GM19455 (cell line): ENCODE results near the gene CZIB.
"Not testable (repeated sequence)": the region's sequence is repeated elsewhere in the genome, so short reads cannot be mapped to it uniquely, and the experiment has no call there.

Source experiments
- ATAC-seq: cut with Tn5 transposase; IDR thresholded peaks from one replicate; pipeline ENCODE4 v1.9.1; 2021; ENCODE audit not compliant: unreplicated experiment

CZIB gene

DNA sequence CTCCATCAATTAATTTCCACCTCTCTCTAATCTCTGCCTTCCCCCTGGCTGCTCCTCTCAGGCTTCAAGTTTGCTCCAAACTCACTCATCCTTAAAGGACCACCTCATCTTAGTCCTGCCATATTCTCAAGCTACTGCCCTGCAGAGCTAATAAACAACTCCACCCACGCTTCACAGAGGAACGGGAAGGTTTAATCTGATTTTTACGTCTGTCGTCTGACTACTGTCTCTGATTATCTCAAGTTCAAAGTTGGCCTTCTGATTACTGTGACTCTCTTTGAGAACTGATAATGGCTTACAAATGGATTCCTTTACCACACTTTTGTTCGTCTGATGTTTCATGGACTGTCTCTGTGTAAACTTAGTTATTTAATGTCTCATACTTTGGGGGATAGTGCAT, 31.4 kb downstream of the CZIB start:
- ATAC-seq = no peak

DNA sequence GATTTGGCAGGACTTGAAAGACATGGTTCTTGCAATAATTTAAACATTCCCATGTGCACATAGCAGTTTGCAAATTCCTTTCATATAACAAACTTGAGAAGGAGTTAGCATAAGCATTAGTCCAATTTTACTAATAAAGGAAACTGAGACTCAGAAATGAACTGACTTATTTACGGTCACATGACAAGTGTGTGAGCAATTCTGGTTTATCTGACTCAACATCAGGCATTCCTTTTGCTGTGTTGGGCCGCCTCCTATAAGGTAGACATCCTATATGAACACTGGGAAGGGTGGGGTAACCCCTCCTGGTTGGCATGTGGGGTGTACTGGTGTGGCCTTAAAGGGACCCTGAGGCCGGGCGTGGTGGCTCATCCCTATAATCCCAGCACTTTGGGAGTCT, 32.3 kb downstream of the CZIB start:
- ATAC-seq = no peak

DNA sequence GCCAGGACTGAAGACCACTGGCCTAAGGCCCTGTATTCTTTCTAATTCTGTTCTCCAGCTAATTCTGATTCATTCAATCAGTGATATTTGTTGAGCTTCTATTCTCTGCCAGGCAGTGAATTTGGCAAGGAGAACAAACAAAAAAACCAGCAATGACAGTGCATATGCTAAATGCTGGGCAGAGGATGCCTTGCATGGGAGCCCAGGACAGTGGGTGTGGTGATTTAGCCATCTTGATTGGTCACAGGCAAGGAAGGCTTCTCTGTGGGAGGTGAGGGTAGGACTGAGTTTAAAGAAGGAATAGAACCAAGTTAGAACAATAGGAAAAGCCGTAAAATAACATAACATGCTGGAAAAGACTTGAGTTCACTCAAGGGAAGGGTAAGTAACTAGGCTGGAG, 33.0 kb downstream of the CZIB start:
- ATAC-seq = no peak

DNA sequence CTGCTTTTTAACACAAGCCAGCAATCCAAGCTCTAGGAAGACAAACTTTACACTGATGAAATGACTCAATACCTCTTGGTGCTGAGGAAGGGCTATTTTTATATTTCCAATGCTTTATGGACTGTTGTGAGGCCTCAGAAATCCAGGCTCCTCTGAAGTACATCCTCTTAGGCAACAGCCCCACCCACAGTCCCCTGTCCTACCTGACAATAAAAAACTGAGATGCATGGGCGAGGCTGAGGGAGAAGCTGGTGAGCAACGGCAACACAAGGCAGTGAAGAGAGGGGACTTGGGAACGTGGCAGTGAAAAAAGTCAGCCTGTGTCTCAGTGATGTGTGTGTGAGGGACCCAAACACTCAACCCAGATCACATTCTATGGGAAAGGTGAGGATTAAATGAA, 33.9 kb downstream of the CZIB start:
- ATAC-seq = no peak

DNA sequence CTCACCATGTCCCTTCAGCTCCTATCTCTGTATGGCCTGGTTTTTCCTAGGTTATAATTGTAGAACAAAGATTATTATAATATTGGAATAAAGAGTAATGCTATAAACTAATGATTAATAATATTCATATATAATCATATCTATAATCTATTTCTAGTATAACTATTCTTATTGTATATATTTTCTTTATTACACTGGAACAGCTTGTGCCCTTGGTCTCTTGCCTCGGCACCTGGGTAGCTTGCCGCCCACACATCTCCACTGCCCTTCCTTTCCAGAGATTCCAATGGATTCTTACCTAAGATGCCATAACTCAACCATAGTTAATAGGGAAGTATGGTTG, 34.5 kb downstream of the CZIB start:
- ATAC-seq = not testable (repeated sequence)

DNA sequence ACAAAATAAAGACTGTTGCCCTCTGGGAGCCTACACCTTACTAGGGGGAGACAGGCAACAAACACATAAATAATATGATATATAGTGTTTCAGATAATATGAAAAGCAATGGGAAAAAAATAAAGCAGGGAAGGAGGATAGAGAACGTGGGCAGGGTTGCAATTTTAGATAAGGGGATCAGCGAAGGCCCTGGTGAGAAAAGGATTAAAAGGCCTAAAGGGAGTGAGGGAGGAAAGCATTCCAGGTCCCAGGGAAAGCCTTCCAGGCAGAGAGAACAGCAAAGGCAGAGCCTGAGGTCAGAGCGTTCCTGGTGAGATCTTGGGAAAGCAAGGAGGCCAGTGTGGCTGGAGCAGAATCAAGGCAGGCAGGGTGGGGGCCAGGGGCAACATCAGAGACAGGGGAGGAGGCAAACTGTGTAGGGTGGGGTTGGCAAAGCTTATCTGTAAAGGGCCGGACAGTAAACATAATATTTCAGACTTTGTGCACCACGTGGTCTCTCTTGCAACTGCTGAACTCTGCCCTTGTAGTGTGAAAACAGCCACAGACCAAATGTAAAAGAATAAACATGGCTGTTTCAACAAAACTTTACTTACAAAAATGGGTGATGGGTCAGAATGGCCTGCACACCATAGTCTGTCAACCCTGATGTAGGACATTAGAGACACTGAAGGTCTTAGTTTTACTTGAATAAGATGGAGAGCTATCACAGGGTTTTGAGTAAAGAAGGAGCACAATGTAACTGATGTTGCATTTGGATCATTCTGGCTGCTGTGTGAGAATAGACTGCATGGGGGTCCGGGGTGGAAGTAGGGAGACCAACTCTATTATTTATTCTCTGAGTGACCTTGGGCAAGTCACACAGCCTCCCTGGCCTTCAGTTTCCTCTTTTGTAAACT, 37.1 kb downstream of the CZIB start:
- no peak for ATAC-seq

DNA sequence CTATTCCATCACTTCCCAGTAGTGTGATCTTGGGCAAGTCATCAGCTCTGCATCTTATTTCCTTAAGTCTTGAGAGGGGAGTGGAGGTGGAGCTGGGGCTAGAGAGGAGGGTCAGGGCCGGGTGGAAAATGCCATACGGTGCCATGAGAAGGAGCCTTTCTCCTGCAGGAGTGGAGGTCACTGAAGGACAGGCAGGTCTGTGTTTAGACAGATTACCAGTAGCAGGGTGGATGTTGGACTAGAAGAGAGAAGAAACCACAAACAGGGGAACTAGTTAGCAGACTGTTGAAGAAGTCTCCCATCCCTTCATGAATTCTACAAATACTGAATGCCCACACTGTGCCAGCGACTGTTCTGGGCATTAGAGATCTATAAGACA, 37.7 kb downstream of the CZIB start:
- ATAC-seq = no peak

DNA sequence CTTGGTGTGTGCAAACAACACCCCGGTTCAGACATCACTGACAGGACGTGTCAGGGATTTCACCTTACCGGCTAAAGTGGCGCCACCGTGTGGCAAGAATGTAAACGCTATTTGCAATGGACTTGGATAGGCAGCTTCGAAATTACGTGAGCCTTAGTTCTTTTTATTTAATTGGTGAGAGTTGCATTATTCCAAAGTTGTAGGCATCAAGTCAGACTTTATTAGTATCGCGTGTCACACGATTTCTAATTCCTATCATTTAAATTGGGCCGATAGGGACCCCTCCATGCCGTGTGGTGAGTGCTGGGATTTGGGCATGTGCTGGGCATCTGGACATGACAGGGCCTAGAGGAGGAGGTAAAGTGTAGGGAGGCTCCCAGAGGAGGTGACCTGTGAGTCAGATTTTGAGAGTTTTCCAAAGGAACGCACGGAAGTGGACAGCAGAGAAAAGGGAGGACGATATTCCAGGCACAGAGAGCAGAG, 38.3 kb downstream of the CZIB start:
- no peak for ATAC-seq

DNA sequence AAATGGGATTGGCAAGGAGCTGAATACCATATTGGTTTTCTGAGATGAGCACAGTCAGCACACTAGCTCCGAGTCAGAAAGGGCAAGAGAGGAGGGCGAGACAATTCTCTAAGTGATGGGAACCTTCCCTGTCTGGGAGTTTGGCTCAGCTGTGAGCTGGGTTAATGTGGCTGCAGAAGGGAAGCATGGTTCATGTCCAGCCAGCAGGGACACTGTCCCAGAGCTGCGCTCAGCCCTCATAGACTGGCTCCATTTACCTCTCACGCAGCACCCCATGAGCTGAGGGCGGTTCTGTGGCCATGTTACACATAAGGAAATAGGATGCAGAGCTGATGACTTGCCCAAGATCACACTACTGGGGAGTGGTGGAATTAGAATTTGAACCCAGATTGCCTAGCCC, 39.5 kb downstream of the CZIB start:
- no peak for ATAC-seq

DNA sequence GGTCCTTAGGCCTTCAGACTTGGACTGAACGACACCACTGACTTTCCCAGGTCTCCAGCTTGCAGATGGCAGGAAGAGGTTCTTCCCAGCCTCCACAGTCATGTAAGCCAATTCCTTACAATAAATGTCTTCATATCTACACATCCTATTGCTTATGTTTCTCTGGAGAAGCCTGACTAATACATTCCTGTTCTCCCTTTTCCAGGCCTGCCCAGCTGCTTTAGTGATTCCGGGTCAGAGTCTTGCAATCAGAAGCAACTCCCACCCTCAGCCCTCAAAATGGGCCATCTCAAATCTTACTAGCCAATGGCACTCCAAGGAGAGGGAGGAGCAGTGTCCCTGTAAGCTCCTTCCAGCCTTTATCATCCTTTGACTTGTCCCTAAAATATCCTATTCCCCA, 40.2 kb downstream of the CZIB start:
- ATAC-seq = no peak

DNA sequence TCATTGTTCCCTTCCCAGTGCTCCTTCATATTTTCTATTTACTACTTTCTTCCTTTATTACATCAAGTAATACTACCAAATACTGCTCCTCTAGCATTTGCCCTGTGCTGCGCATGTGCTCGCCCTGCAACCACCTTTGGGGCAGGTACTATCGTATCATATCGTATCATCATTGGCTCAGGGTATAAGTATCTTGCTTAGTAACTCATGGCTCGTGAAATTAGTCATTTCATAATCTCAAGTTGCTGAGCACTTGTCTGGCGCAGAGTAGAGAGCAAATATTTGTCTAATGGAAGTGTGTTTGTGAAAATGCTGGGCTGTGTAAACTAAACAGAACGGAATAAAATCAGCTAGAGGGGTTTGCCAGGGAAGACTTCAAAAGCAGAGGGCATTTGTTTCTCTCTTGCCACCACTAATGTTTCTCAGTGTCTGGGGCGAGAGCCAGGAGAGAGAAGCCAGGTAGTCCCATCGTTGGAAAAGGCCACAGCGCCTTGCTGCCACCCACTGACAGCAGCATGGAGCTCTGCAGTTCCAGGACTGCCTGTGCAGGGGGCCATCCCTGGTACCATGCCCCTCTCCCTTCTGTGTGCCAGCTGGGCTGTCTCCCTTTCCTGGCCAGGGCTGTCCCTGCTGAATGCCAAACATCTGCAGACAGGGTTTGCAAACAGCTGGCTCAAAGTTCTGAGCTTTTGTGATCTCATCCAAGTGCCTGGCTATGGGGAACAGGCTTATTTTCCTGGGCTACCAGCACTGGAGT, 43.8 kb downstream of the CZIB start:
- no peak for ATAC-seq

DNA sequence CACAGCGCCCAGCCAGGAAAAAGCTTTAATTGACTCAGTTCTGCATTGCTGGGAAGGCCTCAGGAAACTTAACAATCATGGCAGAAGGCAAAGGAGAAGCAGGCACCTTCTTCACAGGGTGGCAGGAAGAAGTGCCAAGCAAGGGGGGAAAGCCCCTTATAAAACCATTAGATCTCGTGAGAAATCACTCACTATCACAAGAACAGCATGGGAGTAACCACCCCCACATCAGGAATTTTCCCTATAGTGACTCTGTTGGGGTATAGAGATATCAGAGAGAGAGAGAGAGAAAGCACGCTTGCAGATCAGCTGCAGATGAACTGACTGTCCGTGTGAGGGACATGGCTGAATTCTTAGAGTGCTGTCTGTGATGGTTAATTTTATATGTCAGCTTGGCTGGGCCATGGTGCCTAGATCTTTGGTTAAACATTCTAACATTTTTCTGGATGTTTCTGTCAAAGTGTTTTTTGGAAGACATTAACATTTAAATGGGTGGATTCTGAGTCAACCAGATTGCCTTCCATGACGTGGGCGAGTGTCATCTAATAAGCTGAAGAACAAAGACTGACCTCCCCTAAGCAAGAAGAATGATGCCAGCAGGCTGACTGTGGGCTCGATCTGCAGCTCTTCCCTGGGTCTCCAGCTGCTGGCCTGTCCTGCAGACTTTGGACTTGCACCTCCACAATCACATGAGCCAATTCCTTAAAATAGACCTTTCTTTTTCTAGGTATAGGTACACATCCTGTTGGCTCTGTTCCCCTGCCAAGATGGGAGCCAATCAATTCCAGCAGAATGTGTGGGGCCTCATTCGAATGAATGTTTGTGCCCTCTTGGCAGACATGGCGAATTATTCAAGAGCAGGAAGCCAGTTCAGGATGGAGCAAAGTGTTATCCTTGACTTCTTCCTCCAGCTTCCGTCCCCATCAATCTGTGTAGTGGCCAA, 45.2 kb downstream of the CZIB start:
- no peak for ATAC-seq

DNA sequence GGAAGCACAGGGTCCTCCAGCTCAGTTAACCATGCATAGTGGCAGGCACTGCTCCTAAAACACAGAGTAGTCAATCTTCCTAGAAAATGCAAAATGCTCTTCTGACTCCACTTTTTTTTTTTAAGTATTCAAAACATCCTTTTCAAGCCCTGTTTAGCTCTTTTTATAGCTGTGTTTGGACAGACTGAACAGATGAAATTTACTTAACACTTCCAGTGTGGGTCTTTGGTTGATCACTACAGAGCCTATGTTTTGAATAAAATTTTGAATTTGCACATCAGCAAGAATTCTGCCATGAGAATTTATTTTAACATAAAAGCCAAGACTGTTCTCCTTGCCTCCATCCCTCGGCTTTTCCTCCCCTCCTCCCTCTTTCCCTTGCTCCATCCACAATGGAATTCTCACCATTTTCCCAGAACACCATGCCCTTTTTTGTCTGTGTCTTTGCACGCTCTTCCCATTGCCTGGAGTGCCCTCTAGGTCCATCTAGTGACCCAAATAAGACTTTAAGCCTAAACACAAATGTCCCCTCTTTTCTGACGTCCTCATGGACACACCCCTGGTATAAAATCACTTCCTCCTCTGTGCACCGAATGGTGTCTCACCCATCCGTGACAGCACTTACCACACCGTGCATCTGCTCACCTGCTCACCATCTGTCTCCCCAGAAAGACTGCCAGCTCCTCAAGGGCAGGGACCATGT, 47.9 kb downstream of the CZIB start:
- no peak for ATAC-seq

DNA sequence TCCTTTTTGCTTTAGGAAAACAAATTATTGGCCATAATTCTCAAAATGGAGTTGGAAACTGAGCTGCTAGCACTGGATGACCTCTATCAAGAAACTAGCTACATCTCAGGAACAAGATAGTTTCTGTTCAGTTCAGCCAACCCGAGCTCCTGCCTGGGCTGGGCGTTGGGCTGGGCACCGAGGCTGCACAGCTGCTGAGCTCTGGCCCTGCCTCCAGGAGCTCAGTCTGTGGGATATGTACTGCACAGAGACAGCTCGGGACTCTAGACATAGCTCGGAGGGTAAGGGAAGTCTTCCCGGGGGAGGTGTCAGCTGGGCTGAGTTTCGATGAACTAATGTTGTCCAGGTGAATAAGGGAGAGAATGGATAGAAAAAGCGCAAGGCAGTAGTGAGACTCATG, 53.5 kb downstream of the CZIB start:
- ATAC-seq = no peak

DNA sequence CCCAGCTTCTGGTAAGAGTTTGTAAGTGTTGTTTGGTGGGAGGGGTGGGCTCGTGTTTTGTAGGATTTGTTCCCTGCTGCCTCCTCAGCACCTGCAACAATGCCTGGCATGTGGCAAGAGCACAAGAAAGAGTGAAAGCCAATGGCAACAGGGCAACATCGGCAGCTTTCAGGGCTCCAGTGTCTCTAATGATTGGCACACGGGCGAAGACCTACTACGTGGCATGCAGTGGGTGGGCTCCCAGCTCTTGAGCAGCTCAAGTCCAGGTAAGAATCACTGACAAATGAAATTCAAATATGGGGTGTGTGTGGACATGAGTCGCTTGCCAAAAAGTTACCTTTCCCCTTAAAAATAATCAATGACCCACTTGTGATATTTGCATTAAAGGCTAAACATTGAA, 54.1 kb downstream of the CZIB start:
- no peak for ATAC-seq

DNA sequence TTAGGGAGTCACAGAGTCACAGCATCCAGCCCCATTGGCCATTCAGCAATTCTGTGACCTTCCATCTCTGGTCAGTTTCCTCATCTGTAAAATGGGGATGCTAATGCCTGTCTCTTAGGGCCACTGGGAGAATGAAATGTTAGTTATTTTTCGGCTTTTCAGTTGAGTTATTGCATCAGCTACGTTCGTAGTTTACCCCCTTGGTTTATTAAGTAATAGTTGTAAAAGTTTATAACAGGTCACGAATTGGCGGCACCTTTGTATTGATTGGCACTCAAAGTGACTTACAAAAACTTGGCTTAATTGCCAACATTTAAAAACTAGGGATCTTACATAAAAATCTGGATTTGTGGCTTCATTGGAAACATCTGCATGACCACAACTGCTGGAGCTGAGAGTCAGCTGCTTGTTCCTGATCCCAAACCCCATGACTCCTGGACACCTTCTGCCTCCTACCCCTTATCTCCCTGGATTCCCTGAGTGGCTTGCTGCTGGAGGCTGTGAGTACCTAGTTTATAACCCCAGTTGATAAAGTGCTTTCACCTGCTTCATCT, 54.9 kb downstream of the CZIB start:
- ATAC-seq = no peak
